Heart right ventricle (tissue), 16 donors: Measurements from ENCODE around the gene CAPN10. TPM values are rescaled to one million over a fixed set of nuclear protein-coding genes. Genes with fewer than 3 reads are reported as not detected.

ENCODE experiments used
- ATAC-seq, 8 donors: fragments of 200-7000 bp; cut with Tn5 transposase; one replicate each; pipeline ENCODE4 v1.9.1; 2020; ENCODE audit warnings: mild to moderate bottlenecking in 8 of 8, moderate library complexity in 8 of 8, moderate number of reproducible peaks in 1 of 8
- DNase-seq, 2 donors: peaks; one replicate each; pipeline ENCODE4 v3.0.0-alpha.2; 2020
- H3K27ac ChIP-seq, 10 donors: fragments of 200-600 bp; sonication (generic) in 2 of 10; one replicate each; pipeline versions ENCODE4 v1.5.0 to v1.8.0; 2020 to 2022; ENCODE audit warnings: mild to moderate bottlenecking in 3 of 10
- H3K27me3 ChIP-seq, 7 donors: fragments of 200-600 bp; one replicate each; pipeline ENCODE4 v1.8.0; 2021 to 2022; ENCODE audit warnings: mild to moderate bottlenecking in 2 of 7
- H3K36me3 ChIP-seq, 9 donors: fragments of 200-600 bp; sonication (generic) in 1 of 9; one replicate each; pipeline versions ENCODE4 v1.5.0 to v1.8.0; 2020 to 2022; ENCODE audit warnings: mild to moderate bottlenecking in 2 of 9
- H3K4me1 ChIP-seq, 9 donors: fragments of 200-600 bp; sonication (generic) in 1 of 9; one replicate each; pipeline versions ENCODE4 v1.5.0 to v1.8.0; 2020 to 2022; ENCODE audit warnings: mild to moderate bottlenecking in 4 of 9
- H3K4me3 ChIP-seq, 10 donors: fragments of 200-600 bp; sonication (generic) in 2 of 10; one replicate each; pipeline versions ENCODE4 v1.5.0 to v1.8.0; 2020 to 2022; ENCODE audit warnings: mild to moderate bottlenecking in 7 of 10, moderate library complexity in 2 of 10
- H3K9me3 ChIP-seq, 11 donors: fragments of 200-600 bp in 10 of 11; sonication (generic) in 2 of 11; one replicate each; pipeline versions ENCODE4 v1.5.0 to v1.8.0; 2013 to 2022; ENCODE audit warnings: mild to moderate bottlenecking in 2 of 11, control low read depth in 1 of 11, moderate library complexity in 1 of 11
- CTCF ChIP-seq, 9 donors: fragments of 200-600 bp; sonication (generic) in 2 of 9; IDR thresholded peaks; one replicate each; pipeline versions ENCODE4 v1.5.0 to v1.8.0; 2021 to 2022; ENCODE audit warnings: antibody characterized with exemption in 9 of 9, mild to moderate bottlenecking in 5 of 9, moderate library complexity in 1 of 9
- WGBS, 2 donors: extraction: QIAGEN DNeasy Blood & Tissue Kit; methylation state at CpG; one replicate each; pipeline ENCODE4 v1.1.7; 2013; ENCODE audit warnings: inconsistent platforms in 1 of 2; 5-methylcytosine and 5-hydroxymethylcytosine counted together
- intact Hi-C, 10 donors: fragments of 100-400 bp; cut with DNase I; formaldehyde crosslinking; loops; one replicate each; pipeline versions ENCODE4 v1.11.1 to v1.14.2; 2022
- polyA plus RNA-seq, 2 donors: library from polyadenylated mRNA; stranded (reverse); fragments of 200-250 nt; gene quantifications; one replicate each; pipeline ENCODE4 v1.2.3, GENCODE V29; 2013
- total RNA-seq, 10 donors: library from RNA; stranded (reverse); fragmentation: NEBNext Ultra II Directional in 3 of 10; extraction: Animal tissue kit (Norgen Biotek cat#: 25700) in 3 of 10; gene quantifications; one replicate each; pipeline versions ENCODE4 v1.2.1 to v1.2.4, GENCODE V29; 2021 to 2023
- donor health status: Arrhythmogenic right ventricular cardiomyopathy.
- donor health status: ischemic (EF 13 %, LVEDD 7.1; RV severe dilation, severe dysfunction).
- donor health status: healthy with polysubstance abuse.
- donor health status: DM: no; HTN: yes; CAD: no.
- donor health status: DM: no; HTN: no; CAD: no.
- donor health status: ischemic (EF 25% LVEDD 6.9; RV normal size, moderate dysfunction).
- donor health status: ischemic (EF 25% LVEDD 5.7; RV mildly dilated, moderate dysfunction).
- donor health status: healthy.
- donor health status: DM: yes; HTN: yes; CAD: no.
- donor health status: Ischemic cardiomyopathy.
- donor health status: ischemic (EF 35%, LVEDD 5.7; RV mildly dilated, moderate dysfunction).
- donor health status: nonischemic (EF 11% LVEDD 7.7; RV severe dilation, severe dysfunction).
- donor health status: DM: yes; HTN: yes; CAD: no.
- donor health status: PGD.
- donor health status: ischemic (EF 29% LVEDD 5.4; RV normal size, mild dysfunction).
- donor health status: nonischemic (EF 23%, LVEDD 6.1; RV moderate dilation, normal function).

Gene CAPN10
- total and polyA plus RNA-seq, 12 donors: 16.8 to 89.5 (median 21.0) TPM

DNA sequence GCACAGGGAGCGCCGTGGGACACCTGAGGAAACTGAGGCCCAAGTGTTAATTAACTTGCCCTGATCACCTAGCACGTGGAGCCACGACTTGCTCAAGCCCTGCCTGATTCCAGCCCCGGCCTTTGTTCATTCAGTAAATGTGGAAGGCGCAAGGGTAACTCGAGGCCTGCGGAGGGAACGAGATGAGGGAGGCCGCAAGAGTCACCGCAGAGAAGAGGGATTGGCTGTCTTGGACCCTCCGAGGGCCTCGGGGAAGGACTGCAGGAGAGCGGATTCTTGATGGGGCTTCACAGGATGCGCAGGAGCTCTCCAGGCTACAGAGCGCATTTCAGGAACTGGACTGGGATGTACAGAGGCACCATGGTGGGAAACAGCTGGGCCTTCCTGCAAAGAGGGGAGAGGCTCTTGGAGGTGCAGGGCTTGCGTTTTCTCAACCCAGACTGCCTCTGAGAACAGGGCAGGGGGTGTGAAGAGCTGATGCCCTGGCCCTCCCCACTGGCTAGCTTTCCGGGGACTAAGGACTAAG is 28.2 kb upstream of the CAPN10 start:
- peaks cover 9 to 64% (median 45%) of the 10 kb centered on the region in 9 donors for H3K4me1 ChIP-seq
- no peaks in the 10 kb centered on the region for H3K27me3 ChIP-seq
- no peak for DNase-seq
- no peak for ATAC-seq
- intact Hi-C loops: no loop called here
- WGBS, 2 donors: 79 to 82% methylated on average over 18 of the region's 18 CpGs
- TF ChIP-seq CTCF (IDR thresholded peaks at IDR 0.05): no peak
- peak overlapping the region in 8 of 10 donors; percentile 31 to 59 (median 54) for H3K4me3 ChIP-seq
- H3K9me3 ChIP-seq: no peaks in the 10 kb centered on the region
- no peak overlapping the region for H3K27ac ChIP-seq
- peaks cover 0 to 16% (median 0%) of the 10 kb centered on the region in 9 donors for H3K36me3 ChIP-seq

GRCh38 chr2:240559286-240559685 is 27.2 kb upstream of the CAPN10 start:
- no peak overlapping the region for H3K4me3 ChIP-seq

DNA sequence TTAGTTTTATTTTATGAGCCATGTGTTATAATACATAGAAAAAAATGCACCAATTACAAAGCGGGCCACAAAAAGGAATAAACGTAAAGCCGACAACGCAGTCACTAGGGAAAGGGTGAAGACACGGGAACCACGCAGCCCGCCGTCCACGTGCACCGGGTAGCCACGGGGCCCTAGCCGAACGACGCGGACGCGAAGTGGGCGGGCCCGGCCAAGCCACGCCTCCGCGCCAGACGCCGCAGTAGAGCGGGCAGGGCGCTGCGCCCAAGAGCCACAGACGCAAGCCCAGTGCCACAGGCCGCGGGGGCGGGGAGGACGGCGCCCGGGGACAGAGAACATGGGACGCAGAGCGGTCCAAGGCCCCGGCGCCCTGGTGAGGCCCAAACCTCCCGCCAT is 26.5 kb upstream of the CAPN10 start, which contains the start of gene DUSP28:
Gene DUSP28, plus strand, starts transcription at position 274 of the 396 bp plus-strand sequence. CDS start 328 bp downstream, outside the sequence.
- ATAC-seq: peak; percentile 81 to 88 (median 84)
- peaks cover 0 to 17% (median 0%) of the 10 kb centered on the region in 9 donors for H3K36me3 ChIP-seq
- peak within 1 kb of the TSS; percentile 69 to 97 (median 86) for H3K4me3 ChIP-seq
- DNase-seq: peak; percentile 89 to 93
- no peak for TF ChIP-seq CTCF (IDR thresholded peaks at IDR 0.05)
- intact Hi-C loops: loop anchor here in 1 of 10 donors (5.0 kb wide), 1 partner anchor 37 kb away; no protein-coding TSS in a partner anchor
- H3K27me3 ChIP-seq: no peaks in the 10 kb centered on the region
- H3K4me1 ChIP-seq: peaks cover 9 to 75% (median 41%) of the 10 kb centered on the region in 9 donors
- 1% methylated on average over 39 of the region's 39 CpGs for WGBS, 2 donors
- H3K9me3 ChIP-seq: no peaks in the 10 kb centered on the region
- peak within 1 kb of the TSS; percentile 96 to 100 (median 99) for H3K27ac ChIP-seq

More at GRCh38 chr2:240559286-240559685, 27.2 kb upstream of the CAPN10 start:
- no peak overlapping the region for H3K27ac ChIP-seq
- WGBS, 2 donors: 90 to 93% methylated on average over 3 of the region's 3 CpGs
- intact Hi-C loops: no loop called here
- H3K36me3 ChIP-seq: peaks cover 0 to 24% (median 0%) of the 10 kb centered on the region in 9 donors
- H3K9me3 ChIP-seq: no peaks in the 10 kb centered on the region
- TF ChIP-seq CTCF (IDR thresholded peaks at IDR 0.05): no peak
- ATAC-seq (no peak), DNase-seq (no peak)
- no peaks in the 10 kb centered on the region for H3K27me3 ChIP-seq
- peaks cover 9 to 67% (median 41%) of the 10 kb centered on the region in 9 donors for H3K4me1 ChIP-seq

- 0% methylated on average over 79 to 101 of the region's 101 CpGs for WGBS, 2 donors
- ATAC-seq: peak; percentile 85 to 96 (median 92)
- intact Hi-C loops: loop anchor here in 1 of 10 donors (5.0 kb wide), 1 partner anchor 37 kb away; no protein-coding TSS in a partner anchor
- H3K27me3 ChIP-seq: no peaks in the 10 kb centered on the region
- peak in 8 of 9 donors; percentile 10 to 56 (median 38) for TF ChIP-seq CTCF (IDR thresholded peaks at IDR 0.05)
- peaks cover 0 to 17% (median 0%) of the 10 kb centered on the region in 9 donors for H3K36me3 ChIP-seq
- H3K4me1 ChIP-seq: peaks cover 9 to 81% (median 48%) of the 10 kb centered on the region in 9 donors
- no peaks in the 10 kb centered on the region for H3K9me3 ChIP-seq
- peak; percentile 100 for DNase-seq
- H3K27ac ChIP-seq: peak overlapping the region; percentile 96 to 100 (median 99)
- peak overlapping the region; percentile 69 to 97 (median 86) for H3K4me3 ChIP-seq
Measured at GRCh38 chr2:240560480-240561324, 25.8 kb upstream of the CAPN10 start.
